ENCODE data around the gene FAM20C. TPM values are rescaled to one million over a fixed set of nuclear protein-coding genes. Genes with fewer than 3 reads are reported as not detected.

FAM20C gene
- total and polyA plus RNA-seq, 2 donors (not counting 3 experiments of a cell fraction or from before 2014, with no cell fraction given), result 14.2 to 34.5 TPM

DNA sequence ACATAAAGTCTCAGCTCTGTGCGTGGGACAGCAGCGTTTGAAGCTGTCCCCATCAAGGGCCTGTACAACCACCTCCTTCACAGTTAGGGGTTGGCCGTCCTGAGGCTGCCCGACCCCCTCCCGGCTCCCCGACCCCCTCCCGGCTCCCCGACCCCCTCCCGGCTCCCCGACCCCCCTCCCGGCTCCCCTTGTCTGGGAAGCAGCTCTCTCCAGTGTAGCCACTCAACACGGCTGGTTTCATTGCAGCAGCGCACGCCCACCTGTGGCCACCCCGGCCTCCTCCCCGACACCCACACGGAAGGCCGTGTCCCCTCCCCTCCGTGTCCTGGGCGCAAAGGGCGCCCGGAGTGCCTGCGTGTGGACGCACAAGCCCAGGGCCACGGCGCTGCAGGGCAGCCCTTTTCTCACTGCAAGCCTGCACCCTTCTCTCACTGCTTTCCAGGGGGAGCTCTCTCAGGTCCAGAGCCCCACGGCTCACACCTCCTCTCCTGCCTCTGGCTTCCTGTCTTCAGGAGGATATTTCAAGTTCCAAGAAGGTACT is 20.9 kb upstream of the FAM20C start:
- Histone ChIP-seq H3K9me1 (replicated peaks; ENCODE audit: control insufficient read depth, extremely low read depth, insufficient read depth, low read length) (no peaks in the 10 kb centered on the region), H4K20me1 (replicated peaks; ENCODE audit: control insufficient read depth, extremely low read depth, insufficient read depth, low read length) (no peaks in the 10 kb centered on the region), H3K4me3 (replicated peaks in 1 of 3; ENCODE audit: insufficient read depth in 1 of 3, low read depth in 1 of 3, low read length in 3 of 3) (no peak overlapping the region), H3K9me3 (replicated peaks; ENCODE audit: control insufficient read depth, insufficient read depth, low read length) (no peaks in the 10 kb centered on the region), H3K4me1 (ENCODE audit: control insufficient read depth, extremely low read depth, insufficient read depth, low read length) (no peaks in the 10 kb centered on the region), H3K27ac (ENCODE audit: insufficient read depth, low read depth, low read length) (no peak overlapping the region), H3K4me2 (ENCODE audit: insufficient read depth, low read length) (no peak overlapping the region), H3K79me2 (ENCODE audit: control insufficient read depth, insufficient read depth, low read length) (no peaks in the 10 kb centered on the region), H3K36me3 (ENCODE audit: control insufficient read depth in 2 of 2, extremely low read depth in 1 of 2, insufficient read depth in 2 of 2, low read length in 2 of 2) (no peaks in the 10 kb centered on the region), H2AFZ (ENCODE audit: low read depth, low read length) (no peak overlapping the region), H3K9ac (replicated peaks; ENCODE audit: extremely low read depth, insufficient read depth, low read length) (no peak overlapping the region), H3K27me3 (ENCODE audit: control insufficient read depth in 2 of 2, insufficient read depth in 2 of 2, low read length in 2 of 2) (no peaks in the 10 kb centered on the region)
- FAIRE-seq (no peak), DNase-seq (ENCODE audit: low read depth, low spot score) (no peak)
- intact Hi-C loops (cut with micrococcal nuclease), result no loop called here
- ChIA-PET POLR2A (no interaction called here), CTCF (interaction anchor here (1.2 to 2.4 kb wide), 3 partner anchors 16 to 20 kb away, joined by 3 to 8 read pairs (median 4); partner anchors contain the start of gene FAM20C)
- TF ChIP-seq POLR2A (IDR thresholded peaks at IDR 0.05; ENCODE audit: low read depth, low read length) (no peak), MYC (IDR thresholded peaks at IDR 0.05; ENCODE audit: low read depth, low read length) (no peak), EZH2 (IDR thresholded peaks at IDR 0.05; ENCODE audit: borderline replicate concordance, low read depth, low read length, severe bottlenecking) (no peak), FOS (IDR thresholded peaks at IDR 0.05; ENCODE audit: borderline replicate concordance, insufficient read depth, low read length) (no peak), GATA2 (IDR thresholded peaks at IDR 0.05; ENCODE audit: insufficient read depth, insufficient read length, low read depth, low read length) (no peak), POLR2AphosphoS5 (IDR thresholded peaks at IDR 0.05; ENCODE audit: insufficient read depth, low read depth, low read length) (no peak), JUN (IDR thresholded peaks at IDR 0.05; ENCODE audit: borderline replicate concordance, insufficient read depth, insufficient read length, low read depth) (no peak)
- TF ChIP-seq, protein P1, sequence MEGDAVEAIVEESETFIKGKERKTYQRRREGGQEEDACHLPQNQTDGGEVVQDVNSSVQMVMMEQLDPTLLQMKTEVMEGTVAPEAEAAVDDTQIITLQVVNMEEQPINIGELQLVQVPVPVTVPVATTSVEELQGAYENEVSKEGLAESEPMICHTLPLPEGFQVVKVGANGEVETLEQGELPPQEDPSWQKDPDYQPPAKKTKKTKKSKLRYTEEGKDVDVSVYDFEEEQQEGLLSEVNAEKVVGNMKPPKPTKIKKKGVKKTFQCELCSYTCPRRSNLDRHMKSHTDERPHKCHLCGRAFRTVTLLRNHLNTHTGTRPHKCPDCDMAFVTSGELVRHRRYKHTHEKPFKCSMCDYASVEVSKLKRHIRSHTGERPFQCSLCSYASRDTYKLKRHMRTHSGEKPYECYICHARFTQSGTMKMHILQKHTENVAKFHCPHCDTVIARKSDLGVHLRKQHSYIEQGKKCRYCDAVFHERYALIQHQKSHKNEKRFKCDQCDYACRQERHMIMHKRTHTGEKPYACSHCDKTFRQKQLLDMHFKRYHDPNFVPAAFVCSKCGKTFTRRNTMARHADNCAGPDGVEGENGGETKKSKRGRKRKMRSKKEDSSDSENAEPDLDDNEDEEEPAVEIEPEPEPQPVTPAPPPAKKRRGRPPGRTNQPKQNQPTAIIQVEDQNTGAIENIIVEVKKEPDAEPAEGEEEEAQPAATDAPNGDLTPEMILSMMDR (IDR thresholded peaks at IDR 0.05; ENCODE audit: extremely low read depth in 1 of 2, insufficient read depth in 1 of 2, low read depth in 1 of 2, low read length in 2 of 2), result no peak
- TF ChIP-seq, protein P2, sequence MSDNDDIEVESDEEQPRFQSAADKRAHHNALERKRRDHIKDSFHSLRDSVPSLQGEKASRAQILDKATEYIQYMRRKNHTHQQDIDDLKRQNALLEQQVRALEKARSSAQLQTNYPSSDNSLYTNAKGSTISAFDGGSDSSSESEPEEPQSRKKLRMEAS (IDR thresholded peaks at IDR 0.05; ENCODE audit: insufficient read depth, insufficient read length), result no peak
- no TSS peak for BruUV-seq (replicated peaks)
- dilution Hi-C loops (cut with MboI; ENCODE audit: extremely low pct_ligation_motif_present, low sequenced_read_pairs), result no loop called here
